ENCODE data around the gene CCDC82.
A peak's percentile ranks its signal among the peaks of the same experiment; 100 is the strongest.

CCDC82 gene

GRCh38 chr11:96328395-96329010, 61.2 kb downstream of the CCDC82 start:
- no peak for DNase-seq

GRCh38 chr11:96326959-96327358, 62.8 kb downstream of the CCDC82 start:
- no peak for DNase-seq

GRCh38 chr11:96324912-96325311, 64.8 kb downstream of the CCDC82 start:
- no peak for DNase-seq

- DNase-seq: no peak
Observed at GRCh38 chr11:96323642-96323985, 66.1 kb downstream of the CCDC82 start.

- DNase-seq: no peak
Observed at GRCh38 chr11:96322775-96323641, 66.7 kb downstream of the CCDC82 start.

DNA sequence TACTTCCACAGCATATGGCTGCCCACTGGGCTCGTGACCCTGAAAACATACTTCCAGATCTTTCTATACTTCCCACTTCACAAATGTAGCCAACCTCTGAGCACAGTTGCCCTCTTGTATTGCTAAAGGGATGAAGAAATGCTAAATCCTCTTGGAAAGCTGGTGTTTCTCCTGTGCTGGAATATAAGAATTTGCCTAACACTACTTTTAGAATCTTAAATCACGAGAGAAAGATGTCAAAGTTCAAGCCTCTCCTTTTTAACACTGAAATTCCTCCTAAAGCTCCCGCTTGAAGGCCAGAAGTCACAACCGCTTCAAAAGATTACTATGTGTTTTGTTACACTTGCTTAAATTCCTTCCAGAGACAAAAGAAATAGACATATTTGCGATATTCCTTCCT, 68.6 kb downstream of the CCDC82 start:
- DNase-seq: no peak

- DNase-seq: no peak
Observed at GRCh38 chr11:96319898-96320656, 69.6 kb downstream of the CCDC82 start.

DNA sequence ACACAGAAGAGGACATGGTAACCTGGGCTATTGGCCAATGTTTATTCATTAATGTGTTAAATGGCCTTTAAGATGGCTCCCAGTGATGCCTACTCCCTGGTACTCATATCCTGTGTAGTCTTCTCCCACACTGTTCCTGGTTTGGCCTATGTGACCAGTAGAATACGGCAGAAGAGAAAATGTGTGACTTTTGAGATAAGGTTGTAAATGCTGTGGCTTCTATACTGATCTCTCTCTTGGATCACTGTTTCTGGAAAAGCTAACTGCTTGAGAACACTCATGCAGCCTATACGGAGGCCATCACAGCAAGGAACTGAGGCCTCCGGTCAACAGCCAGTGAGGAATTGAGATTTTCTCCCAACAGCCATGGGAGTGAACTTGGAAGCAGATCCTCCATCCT, 70.9 kb downstream of the CCDC82 start:
- DNase-seq: no peak

DNA sequence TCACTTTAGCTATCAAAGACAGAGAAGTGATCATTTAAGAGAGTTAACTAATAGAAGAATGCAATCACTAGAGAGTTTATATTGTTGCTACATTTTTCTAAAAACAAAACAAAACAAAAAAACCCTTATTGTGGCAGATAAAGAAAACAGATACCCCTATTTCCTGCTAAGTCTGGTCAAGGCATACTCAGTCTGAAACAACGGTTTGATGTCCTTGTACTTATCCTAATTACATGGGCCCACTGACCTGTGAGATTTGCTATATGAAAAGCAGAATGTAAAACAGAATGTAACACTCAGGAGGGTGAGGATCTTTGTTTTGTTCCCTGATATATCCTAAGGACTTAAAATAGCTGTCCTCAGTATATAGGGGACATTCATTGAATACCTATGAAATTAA, 71.3 kb downstream of the CCDC82 start:
- no peak for DNase-seq

DNA sequence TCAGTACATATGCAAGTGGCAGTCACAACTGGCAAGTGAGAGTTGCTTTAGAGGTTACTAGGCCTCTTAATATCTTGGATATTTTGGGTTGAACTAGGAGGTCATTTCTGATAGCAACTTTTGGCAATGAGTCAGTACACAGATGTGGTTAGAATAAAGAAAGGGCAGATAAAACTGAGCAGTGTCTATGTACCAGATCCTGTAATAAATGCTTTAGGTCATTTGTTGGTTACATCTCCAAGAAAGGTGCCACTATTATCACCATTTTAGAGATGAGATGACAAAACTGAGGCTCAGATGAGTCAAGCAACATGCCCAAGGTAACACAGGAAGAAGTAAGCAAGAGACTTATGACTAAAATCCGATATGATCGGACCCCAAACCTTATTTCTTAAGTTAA, 71.7 kb downstream of the CCDC82 start:
- no peak for DNase-seq

DNA sequence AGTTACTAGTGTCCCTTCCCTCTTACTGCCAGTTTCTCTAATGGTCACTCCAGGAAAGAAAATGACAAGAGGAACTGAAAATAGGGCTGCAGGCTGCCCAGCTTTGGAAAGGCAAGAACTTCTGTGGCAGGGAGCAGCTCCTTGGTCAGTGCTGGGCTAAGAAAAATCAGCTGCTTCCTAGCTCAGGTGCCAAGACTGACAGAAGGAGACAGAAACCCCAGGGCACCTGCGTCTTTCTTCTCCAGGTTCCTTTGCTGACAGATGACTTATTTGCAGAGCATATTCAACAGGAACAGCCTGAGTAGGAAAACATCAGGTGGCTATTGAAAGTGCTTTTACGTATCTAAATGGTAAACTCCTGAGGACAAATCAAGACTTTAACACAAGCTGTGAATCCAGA, 72.1 kb downstream of the CCDC82 start:
- DNase-seq: no peak

DNA sequence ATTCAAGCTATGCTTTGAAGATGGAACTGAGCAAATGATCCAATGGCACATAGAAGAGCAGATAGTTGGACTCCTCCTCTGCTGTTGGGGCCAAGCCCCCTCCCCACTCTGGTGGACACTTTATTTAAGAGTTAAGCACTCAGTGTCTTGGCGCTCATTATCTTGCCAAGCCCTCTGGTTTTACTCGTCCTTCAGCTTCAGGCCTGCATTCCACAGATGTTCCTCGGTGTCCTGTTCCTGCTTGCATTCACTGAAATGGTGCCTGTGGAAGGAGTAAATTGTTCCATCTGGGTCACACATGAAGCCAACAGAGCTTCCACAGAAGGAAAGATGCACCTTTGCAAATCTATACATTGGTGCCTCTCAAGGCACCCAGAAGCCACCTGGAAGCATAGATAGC, 72.8 kb downstream of the CCDC82 start:
- DNase-seq: no peak

- DNase-seq: no peak
Observed at GRCh38 chr11:96315476-96315875, 74.2 kb downstream of the CCDC82 start.

DNA sequence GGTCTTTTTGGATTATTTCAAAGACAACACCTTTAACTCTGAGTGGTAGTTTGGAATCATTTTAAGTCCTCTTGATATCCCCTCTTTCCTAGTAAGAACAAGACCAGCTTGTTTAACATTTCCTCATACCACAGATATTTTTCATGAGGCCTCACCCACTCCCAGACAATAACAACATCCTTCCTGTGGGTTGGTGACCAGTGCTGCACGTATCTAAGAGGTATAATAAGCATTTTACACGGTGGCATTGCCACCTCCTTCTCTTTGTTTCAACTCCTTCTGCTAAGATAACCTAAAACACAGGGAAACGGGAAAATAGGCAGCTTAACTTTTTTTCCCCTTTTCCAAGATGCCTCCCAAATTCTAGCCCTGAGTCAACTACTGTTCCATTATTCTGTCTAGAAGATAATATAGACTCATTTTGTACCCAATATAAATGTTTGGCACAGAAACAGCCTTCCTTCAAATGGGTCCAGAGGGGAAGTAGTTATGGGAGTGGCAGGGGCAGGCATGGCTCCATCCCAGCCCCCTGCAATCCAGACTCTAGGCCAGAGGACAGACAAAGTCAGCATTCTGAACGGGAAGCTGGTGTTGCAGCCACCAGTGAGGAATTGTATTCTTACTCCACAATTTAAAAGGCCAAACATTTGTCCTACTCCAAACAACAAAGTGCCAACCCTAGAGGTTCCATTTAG, 75.2 kb downstream of the CCDC82 start:
- DNase-seq: no peak

- no peak for DNase-seq
Observed at GRCh38 chr11:96313163-96313562, 76.5 kb downstream of the CCDC82 start.

DNA sequence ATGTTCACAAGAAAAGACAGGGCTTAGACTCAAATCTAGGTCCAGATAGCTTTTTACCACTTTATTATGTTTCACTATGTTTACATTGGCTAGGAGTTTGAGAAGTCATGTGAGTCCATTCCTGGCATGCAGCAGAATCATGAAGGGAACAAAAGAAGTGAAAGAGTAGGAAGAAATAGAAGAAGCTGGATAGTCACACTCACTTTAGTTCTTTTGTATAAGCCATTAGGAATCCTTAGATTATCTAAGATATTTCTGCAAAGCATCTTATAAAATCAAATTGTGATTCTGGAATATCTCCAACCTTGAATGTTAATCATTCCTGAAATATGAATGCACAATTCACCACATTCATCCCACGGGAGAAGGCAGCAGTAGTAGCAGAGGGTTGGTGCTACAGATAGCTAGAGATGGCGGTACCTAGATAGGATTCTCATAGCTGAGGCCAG, 78.6 kb downstream of the CCDC82 start:
- no peak for DNase-seq

GRCh38 chr11:96310236-96310635, 79.5 kb downstream of the CCDC82 start:
- DNase-seq: no peak

DNA sequence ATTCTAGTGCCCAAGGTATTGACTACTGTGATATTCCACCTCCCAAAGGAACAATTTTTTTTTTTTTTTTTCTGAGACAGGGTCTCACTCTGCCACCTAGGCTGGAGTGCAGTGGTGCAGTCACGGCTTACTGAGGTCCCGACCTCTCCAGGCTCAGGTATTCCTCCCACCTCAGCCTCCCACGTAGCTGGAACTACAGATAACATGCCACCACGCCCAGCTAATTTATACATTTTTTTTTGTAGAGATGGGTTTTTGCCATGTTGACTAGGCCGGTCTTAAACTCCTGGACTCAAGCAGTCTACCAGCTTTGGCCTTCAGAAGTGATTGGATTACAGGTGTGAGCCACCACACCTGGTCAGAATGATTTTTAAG, 80.1 kb downstream of the CCDC82 start:
- no peak for DNase-seq

- no peak for DNase-seq
Observed at GRCh38 chr11:96309016-96309642, 80.6 kb downstream of the CCDC82 start.

DNA sequence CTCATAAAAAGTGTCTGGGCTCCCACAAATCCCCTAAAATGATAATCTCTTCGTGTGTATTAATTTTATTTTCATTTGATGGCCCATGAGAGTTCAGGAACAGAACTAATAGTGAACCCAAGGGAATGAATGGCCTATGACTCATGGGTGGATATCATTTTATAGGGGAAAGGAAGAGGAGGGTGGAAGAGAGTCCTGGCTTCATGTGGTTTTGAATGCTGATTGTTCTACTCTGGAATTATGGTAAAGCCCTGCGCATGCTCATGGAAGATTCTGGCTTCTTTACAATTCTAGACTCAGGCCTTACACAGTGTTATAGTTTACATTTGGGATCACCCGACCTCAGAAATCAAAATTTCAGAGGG, 82.0 kb downstream of the CCDC82 start:
- peak; percentile 30 for DNase-seq

GRCh38 chr11:96306933-96307775, 82.6 kb downstream of the CCDC82 start:
- DNase-seq: peak; percentile 89

DNA sequence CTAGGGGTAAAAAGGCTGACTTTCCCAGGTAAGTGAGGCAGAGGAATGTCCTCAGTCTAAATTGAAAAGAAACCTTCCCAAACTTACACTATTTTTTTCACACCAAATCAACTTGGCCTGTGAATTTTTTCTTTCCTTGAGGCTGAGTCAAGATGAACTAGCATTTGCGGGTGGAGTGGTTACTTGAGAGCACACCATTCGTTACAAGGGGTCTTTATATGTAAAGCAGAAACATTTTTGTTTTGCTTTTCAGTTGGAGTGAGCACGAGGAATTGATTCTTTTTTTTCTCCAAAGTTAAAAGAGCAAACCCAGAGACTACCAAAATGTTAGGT, 83.1 kb downstream of the CCDC82 start:
- DNase-seq: no peak
